Activated CD4-positive, alpha-beta T cell treated with anti-CD3 and anti-CD28 coated beads, Interleukin-2, amount 50 U/mL, for 24 hours (primary cell): ENCODE data around the gene TICRR.
"Not testable (repeated sequence)": the region's sequence is repeated elsewhere in the genome, so short reads cannot be mapped to it uniquely, and the experiment has no call there.

ENCODE experiments used
- DNase-seq, 2 donors: peaks; one replicate each; pipeline ENCODE4 v3.0.0-alpha.2; 2020; ENCODE audit warnings: low read depth in 1 of 2, low spot score in 1 of 2

Gene TICRR

GRCh38 chr15:89569090-89569745 lies 6.1 kb upstream of the TICRR start:
- no peak for DNase-seq

GRCh38 chr15:89575656-89576416 lies 567 bp downstream of the TICRR start:
- DNase-seq = peak in 1 of 2 donors; percentile 9

GRCh38 chr15:89576417-89576773 lies 1.1 kb downstream of the TICRR start:
- no peak for DNase-seq

GRCh38 chr15:89577776-89578115 lies 2.5 kb downstream of the TICRR start:
- no peak for DNase-seq

- DNase-seq = no peak
Observed at GRCh38 chr15:89578146-89578545, 2.9 kb downstream of the TICRR start.

- not testable (repeated sequence) for DNase-seq
Observed at GRCh38 chr15:89580747-89581146, 5.5 kb downstream of the TICRR start.

- no peak for DNase-seq
Observed at GRCh38 chr15:89586651-89587050, 11.4 kb downstream of the TICRR start.

GRCh38 chr15:89587955-89588354 lies 12.7 kb downstream of the TICRR start:
- no peak for DNase-seq

GRCh38 chr15:89591834-89592233 lies 16.6 kb downstream of the TICRR start:
- no peak for DNase-seq

- no peak for DNase-seq
Observed at GRCh38 chr15:89593018-89593417, 17.7 kb downstream of the TICRR start.

GRCh38 chr15:89599021-89599420 lies 23.8 kb downstream of the TICRR start:
- DNase-seq = no peak

- no peak for DNase-seq
Observed at GRCh38 chr15:89611317-89611716, 36.0 kb downstream of the TICRR start.

- DNase-seq = no peak
Observed at GRCh38 chr15:89613031-89613430, 37.8 kb downstream of the TICRR start.

GRCh38 chr15:89614164-89614563 lies 38.9 kb downstream of the TICRR start:
- no peak for DNase-seq

GRCh38 chr15:89615135-89615534 lies 39.9 kb downstream of the TICRR start:
- DNase-seq = no peak

- no peak for DNase-seq
Observed at GRCh38 chr15:89616228-89616627, 41.0 kb downstream of the TICRR start.

- no peak for DNase-seq
Observed at GRCh38 chr15:89621547-89621946, 46.3 kb downstream of the TICRR start.

- no peak for DNase-seq
Observed at GRCh38 chr15:89623165-89623564, 47.9 kb downstream of the TICRR start.

GRCh38 chr15:89625716-89626115 lies 50.4 kb downstream of the TICRR start:
- DNase-seq = no peak

- DNase-seq = no peak
Observed at GRCh38 chr15:89627256-89627970, 52.1 kb downstream of the TICRR start.

- no peak for DNase-seq
Observed at GRCh38 chr15:89628301-89628700, 53.0 kb downstream of the TICRR start.
